Stimulated activated CD4-positive, alpha-beta T cell treated with anti-CD3 and anti-CD28 coated beads, Interleukin-1b, Interleukin-23, amount 100 ng/mL, for 24 hours (primary cell): ENCODE data around the gene TTC39B.
"Not testable (repeated sequence)": the region's sequence is repeated elsewhere in the genome, so short reads cannot be mapped to it uniquely, and the experiment has no call there.

Experiments
- DNase-seq, 4 experiments: peaks; one replicate each; pipeline ENCODE4 v3.0.0-alpha.2; 2020; ENCODE audit warnings: low read depth in 4 of 4, low spot score in 1 of 4

Gene TTC39B

GRCh38 chr9:15271403-15271802 lies 35.6 kb downstream of the TTC39B start:
- DNase-seq = no peak

- no peak for DNase-seq
These were observed 38.2 kb downstream of the TTC39B start for GRCh38 chr9:15268782-15269181.

GRCh38 chr9:15268317-15268716 lies 38.7 kb downstream of the TTC39B start:
- no peak for DNase-seq

- DNase-seq = no peak
These were observed 42.1 kb downstream of the TTC39B start for GRCh38 chr9:15264918-15265317.

- no peak for DNase-seq
These were observed 44.4 kb downstream of the TTC39B start for GRCh38 chr9:15262581-15262980.

GRCh38 chr9:15256426-15256825 lies 50.6 kb downstream of the TTC39B start:
- DNase-seq = no peak

- DNase-seq = no peak
These were observed 53.2 kb downstream of the TTC39B start for GRCh38 chr9:15253786-15254185.

- no peak for DNase-seq
These were observed 53.8 kb downstream of the TTC39B start for GRCh38 chr9:15253197-15253596.

- no peak for DNase-seq
These were observed 57.0 kb downstream of the TTC39B start for GRCh38 chr9:15249981-15250380.

GRCh38 chr9:15249042-15249818 lies 57.8 kb downstream of the TTC39B start:
- no peak for DNase-seq

GRCh38 chr9:15248621-15249020 lies 58.4 kb downstream of the TTC39B start:
- DNase-seq = no peak

- no peak for DNase-seq
These were observed 58.9 kb downstream of the TTC39B start for GRCh38 chr9:15248081-15248480.

- DNase-seq = no peak
These were observed 60.3 kb downstream of the TTC39B start for GRCh38 chr9:15246708-15247107.

GRCh38 chr9:15246243-15246642 lies 60.8 kb downstream of the TTC39B start:
- no peak for DNase-seq

- no peak for DNase-seq
These were observed 63.0 kb downstream of the TTC39B start for GRCh38 chr9:15244001-15244441.

- DNase-seq = no peak
These were observed 63.9 kb downstream of the TTC39B start for GRCh38 chr9:15243081-15243480.

GRCh38 chr9:15240927-15241326 lies 66.1 kb downstream of the TTC39B start:
- no peak for DNase-seq

GRCh38 chr9:15239816-15240215 lies 67.2 kb downstream of the TTC39B start:
- no peak for DNase-seq

GRCh38 chr9:15238646-15239045 lies 68.4 kb downstream of the TTC39B start:
- no peak for DNase-seq

GRCh38 chr9:15235658-15236057 lies 71.4 kb downstream of the TTC39B start:
- DNase-seq = no peak

GRCh38 chr9:15233941-15234490 lies 73.0 kb downstream of the TTC39B start:
- not testable (repeated sequence) for DNase-seq

- not testable (repeated sequence) for DNase-seq
These were observed 74.2 kb downstream of the TTC39B start for GRCh38 chr9:15232706-15233280.
